Neural progenitor cell (in vitro differentiated cells): ENCODE measurements around the gene HBG2.

Source experiments
- CTCF ChIP-seq: fragments of 200-600 bp; sonication (generic); IDR thresholded peaks from 2 replicates; pipeline ENCODE4 v1.5.1; 2017; ENCODE audit warnings: antibody characterized with exemption, mild to moderate bottlenecking
- EZH2 ChIP-seq: fragments of 200-600 bp; sonication (generic); IDR thresholded peaks from 2 replicates; pipeline ENCODE4 v1.6.1; 2017; ENCODE audit warnings: antibody characterized with exemption, mild to moderate bottlenecking, moderate library complexity

DNA sequence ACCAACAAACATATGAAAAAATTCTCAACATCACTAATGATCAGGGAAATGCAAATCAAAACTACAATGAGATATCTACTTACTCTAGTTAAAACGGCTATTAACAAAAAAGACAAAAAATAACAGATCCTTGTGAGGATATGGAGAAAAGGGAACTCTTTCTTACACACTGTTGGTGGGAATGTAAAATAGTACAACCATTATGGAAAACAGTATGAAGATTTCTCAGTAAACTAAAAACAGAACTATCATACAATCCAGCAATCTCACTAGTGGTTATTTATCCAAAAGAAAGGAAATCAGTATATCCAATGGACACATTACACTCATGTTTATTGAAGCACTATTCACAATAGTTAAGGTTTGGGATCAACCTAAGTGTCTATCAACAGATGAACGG lies 11.3 kb upstream of the HBG2 start:
- TF ChIP-seq CTCF, result no peak
- TF ChIP-seq EZH2, result no peak
